ENCODE results near the gene ORM2.
"Not testable (repeated sequence)": the region's sequence is repeated elsewhere in the genome, so short reads cannot be mapped to it uniquely, and the experiment has no call there.

Gene ORM2

GRCh38 chr9:114314881-114315722 is 14.6 kb upstream of the ORM2 start:
- no peak for DNase-seq

GRCh38 chr9:114315723-114316363 is 13.8 kb upstream of the ORM2 start:
- no peak for DNase-seq

GRCh38 chr9:114316605-114317230 is 13.0 kb upstream of the ORM2 start:
- DNase-seq, result no peak

- DNase-seq, result no peak
Observed at GRCh38 chr9:114317665-114318357, 11.9 kb upstream of the ORM2 start.

GRCh38 chr9:114318416-114318815 is 11.3 kb upstream of the ORM2 start:
- no peak for DNase-seq

GRCh38 chr9:114319147-114319546 is 10.5 kb upstream of the ORM2 start:
- no peak for DNase-seq

GRCh38 chr9:114320710-114321109 is 9.0 kb upstream of the ORM2 start:
- DNase-seq, result not testable (repeated sequence)

- no peak for DNase-seq
Observed at GRCh38 chr9:114321759-114322158, 7.9 kb upstream of the ORM2 start.

GRCh38 chr9:114322160-114322818 is 7.4 kb upstream of the ORM2 start:
- not testable (repeated sequence) for DNase-seq

- DNase-seq, result not testable (repeated sequence)
Observed at GRCh38 chr9:114322831-114323531, 6.7 kb upstream of the ORM2 start, which contains the start of gene ORM1. Gene ORM1, plus strand, starts transcription at chr9:114323098. Its CDS starts 36 bp downstream, at chr9:114323134.

GRCh38 chr9:114323849-114324248 is 5.8 kb upstream of the ORM2 start:
- DNase-seq, result not testable (repeated sequence)

- DNase-seq, result no peak
Observed at GRCh38 chr9:114324492-114324891, 5.2 kb upstream of the ORM2 start.

GRCh38 chr9:114324965-114325364 is 4.7 kb upstream of the ORM2 start:
- DNase-seq, result not testable (repeated sequence)

GRCh38 chr9:114325684-114326254 is 3.9 kb upstream of the ORM2 start:
- not testable (repeated sequence) for DNase-seq

GRCh38 chr9:114327749-114328148 is 1.9 kb upstream of the ORM2 start:
- DNase-seq, result no peak

- DNase-seq, result not testable (repeated sequence)
Observed at GRCh38 chr9:114328357-114328820, 1.3 kb upstream of the ORM2 start.

- not testable (repeated sequence) for DNase-seq
Observed at GRCh38 chr9:114328937-114329624, 588 bp upstream of the ORM2 start.

- no peak for DNase-seq
Observed at GRCh38 chr9:114330636-114331035, 967 bp downstream of the ORM2 start.

GRCh38 chr9:114331229-114332195 is 1.8 kb downstream of the ORM2 start:
- not testable (repeated sequence) for DNase-seq
